Left lung (tissue), 10 donors: ENCODE data around the gene SERTAD1. TPM values are rescaled to one million over a fixed set of nuclear protein-coding genes. Genes with fewer than 3 reads are reported as not detected.
"Not testable (repeated sequence)": the region's sequence is repeated elsewhere in the genome, so short reads cannot be mapped to it uniquely, and the experiment has no call there.

Experiments used
- ATAC-seq: fragments of 200-7000 bp; cut with Tn5 transposase; one replicate; pipeline ENCODE4 v1.9.1; 2020; ENCODE audit warnings: moderate library complexity
- DNase-seq, 4 donors: peaks; one replicate each; pipeline ENCODE4 v3.0.0-alpha.2; 2013 to 2020
- H3K27ac ChIP-seq, 2 donors: fragments of 200-600 bp; sonication (generic) in 1 of 2; one replicate each; pipeline versions ENCODE4 v1.5.0 to v1.8.0; 2020 to 2021
- H3K27me3 ChIP-seq, 2 donors: fragments of 200-600 bp; sonication (generic) in 1 of 2; one replicate each; pipeline versions ENCODE4 v1.5.0 to v1.8.0; 2020 to 2021
- H3K36me3 ChIP-seq, 2 donors: fragments of 200-600 bp; sonication (generic) in 1 of 2; one replicate each; pipeline versions ENCODE4 v1.5.0 to v1.8.0; 2020 to 2021
- H3K4me1 ChIP-seq, 2 donors: fragments of 200-600 bp; one replicate each; pipeline ENCODE4 v1.8.0; 2021
- H3K4me3 ChIP-seq, 2 donors: fragments of 200-600 bp; sonication (generic) in 1 of 2; one replicate each; pipeline versions ENCODE4 v1.5.0 to v1.8.0; 2020 to 2021; ENCODE audit warnings: mild to moderate bottlenecking in 1 of 2
- H3K9me3 ChIP-seq, 2 donors: fragments of 200-600 bp; sonication (generic) in 1 of 2; one replicate each; pipeline versions ENCODE4 v1.5.0 to v1.8.0; 2020 to 2021
- CTCF ChIP-seq, 2 donors: fragments of 200-600 bp; sonication (generic) in 1 of 2; IDR thresholded peaks; one replicate each; pipeline versions ENCODE4 v1.5.0 to v1.8.0; 2021; ENCODE audit warnings: antibody characterized with exemption in 2 of 2
- intact Hi-C, 2 donors: fragments of 100-400 bp; cut with DNase I; formaldehyde crosslinking; loops; one replicate each; pipeline versions ENCODE4 v1.11.2 to v1.14.2; 2022
- polyA plus RNA-seq, 6 donors: library from polyadenylated mRNA; unstranded; fragments of 120-200 nt; gene quantifications; one replicate each; pipeline ENCODE4 v1.2.1, GENCODE V29; 2013; ENCODE audit not compliant: insufficient read length in 6 of 6
- total RNA-seq, 2 donors: library from RNA; stranded (reverse); fragmentation: NEBNext Ultra II Directional; extraction: Animal tissue kit (Norgen Biotek cat#: 25700); gene quantifications; one replicate each; pipeline ENCODE4 v1.2.1, GENCODE V29; 2021
- donor health status: DM: no; HTN: yes; CAD: no.
- donor health status: DM: no; HTN: no; CAD: no.

Gene SERTAD1
- total and polyA plus RNA-seq, 8 donors = 4.3 to 17.5 (median 6.9) TPM

- Histone ChIP-seq H3K27ac (no peak overlapping the region), H3K36me3 (peaks cover 0 to 53% of the 10 kb centered on the region in 2 donors), H3K4me3 (no peak overlapping the region), H3K4me1 (peaks cover 0 to 28% of the 10 kb centered on the region in 2 donors), H3K9me3 (no peaks in the 10 kb centered on the region), H3K27me3 (no peaks in the 10 kb centered on the region)
- no peak for TF ChIP-seq CTCF (IDR thresholded peaks at IDR 0.05)
- no peak for ATAC-seq
- intact Hi-C loops = no loop called here
- DNase-seq = no peak
Observed at GRCh38 chr19:40458597-40458974, 32.8 kb upstream of the SERTAD1 start.

- no peaks in the 10 kb centered on the region for H3K27me3 ChIP-seq
- H3K9me3 ChIP-seq = no peaks in the 10 kb centered on the region
- no peak for DNase-seq
- ATAC-seq = no peak
- no peak overlapping the region for H3K27ac ChIP-seq
- no peak overlapping the region for H3K4me3 ChIP-seq
- intact Hi-C loops = no loop called here
- TF ChIP-seq CTCF (IDR thresholded peaks at IDR 0.05) = no peak
- H3K4me1 ChIP-seq = peaks cover 0 to 24% of the 10 kb centered on the region in 2 donors
- H3K36me3 ChIP-seq = peaks cover 0 to 54% of the 10 kb centered on the region in 2 donors
Observed at GRCh38 chr19:40457953-40458596, 32.3 kb upstream of the SERTAD1 start.

GRCh38 chr19:40457048-40457447 lies 31.3 kb upstream of the SERTAD1 start:
- Histone ChIP-seq H3K27me3 (no peaks in the 10 kb centered on the region), H3K9me3 (no peaks in the 10 kb centered on the region), H3K27ac (no peak overlapping the region), H3K36me3 (peaks cover 0 to 58% of the 10 kb centered on the region in 2 donors), H3K4me3 (no peak overlapping the region), H3K4me1 (peaks cover 0 to 14% of the 10 kb centered on the region in 2 donors)
- TF ChIP-seq CTCF (IDR thresholded peaks at IDR 0.05) = no peak
- intact Hi-C loops = no loop called here
- ATAC-seq (no peak), DNase-seq (no peak)

- intact Hi-C loops, H3K4me3 ChIP-seq, H3K9me3 ChIP-seq, H3K27me3 ChIP-seq, DNase-seq, H3K27ac ChIP-seq, H3K4me1 ChIP-seq, ATAC-seq: not testable (repeated sequence)
- peaks cover 0 to 82% of the 10 kb centered on the region in 2 donors for H3K36me3 ChIP-seq
Observed at GRCh38 chr19:40453943-40454342, 28.2 kb upstream of the SERTAD1 start.

GRCh38 chr19:40453151-40453735 lies 27.5 kb upstream of the SERTAD1 start:
- no peaks in the 10 kb centered on the region for H3K4me1 ChIP-seq
- DNase-seq = no peak
- intact Hi-C loops = no loop called here
- H3K27me3 ChIP-seq = no peaks in the 10 kb centered on the region
- no peak overlapping the region for H3K27ac ChIP-seq
- TF ChIP-seq CTCF (IDR thresholded peaks at IDR 0.05) = no peak
- ATAC-seq = no peak
- H3K9me3 ChIP-seq = no peaks in the 10 kb centered on the region
- H3K4me3 ChIP-seq = no peak overlapping the region
- H3K36me3 ChIP-seq = peaks cover 0 to 81% of the 10 kb centered on the region in 2 donors
